Thyroid gland (tissue), 4 donors: ENCODE results near the gene PPIA.
"Not testable (repeated sequence)": the region's sequence is repeated elsewhere in the genome, so short reads cannot be mapped to it uniquely, and the experiment has no call there.

ENCODE experiments used
- CTCF ChIP-seq, 6 experiments: fragments of 200-600 bp in 3 of 6; fragments of 450-650 bp in 3 of 6; sonication (generic) in 3 of 6; IDR thresholded peaks; one replicate each; pipeline ENCODE4 v1.5.1; 2016 to 2019; ENCODE audit warnings: antibody characterized with exemption in 6 of 6, mild to moderate bottlenecking in 2 of 6, inconsistent platforms in 1 of 6, moderate library complexity in 1 of 6
- POLR2A ChIP-seq, 2 donors: fragments of 450-650 bp; IDR thresholded peaks; one replicate each; pipeline ENCODE4 v1.6.1; 2017; ENCODE audit warnings: antibody characterized with exemption in 2 of 2, mild to moderate bottlenecking in 2 of 2, moderate library complexity in 1 of 2

DNA sequence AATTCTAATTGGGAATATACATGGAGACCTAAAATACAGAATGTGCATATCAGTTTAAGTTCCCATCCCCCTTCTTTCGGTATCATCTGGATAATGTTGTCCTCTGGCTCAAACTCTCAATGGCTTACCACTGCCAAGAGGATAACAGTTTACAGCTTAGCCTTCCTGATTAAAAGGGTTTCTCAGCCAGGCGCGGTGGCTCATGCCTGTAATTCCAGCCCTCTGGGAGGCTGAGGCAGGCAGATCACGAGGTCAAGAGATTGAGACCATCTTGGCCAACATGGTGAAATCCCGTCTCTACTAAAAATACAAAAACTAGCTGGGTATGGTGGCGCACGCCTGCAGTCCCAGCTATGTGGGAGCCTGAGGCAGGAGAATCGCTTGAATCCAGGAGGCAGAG, 46.2 kb downstream of the PPIA start:
- TF ChIP-seq CTCF, POLR2A (IDR thresholded peaks at IDR 0.05): not testable (repeated sequence)
